ENCODE results near the gene GABRG3. TPM values are rescaled to one million over a fixed set of nuclear protein-coding genes. Genes with fewer than 3 reads are reported as not detected.

Gene GABRG3
- total RNA-seq, 1 donor from 2014 or later: not detected

DNA sequence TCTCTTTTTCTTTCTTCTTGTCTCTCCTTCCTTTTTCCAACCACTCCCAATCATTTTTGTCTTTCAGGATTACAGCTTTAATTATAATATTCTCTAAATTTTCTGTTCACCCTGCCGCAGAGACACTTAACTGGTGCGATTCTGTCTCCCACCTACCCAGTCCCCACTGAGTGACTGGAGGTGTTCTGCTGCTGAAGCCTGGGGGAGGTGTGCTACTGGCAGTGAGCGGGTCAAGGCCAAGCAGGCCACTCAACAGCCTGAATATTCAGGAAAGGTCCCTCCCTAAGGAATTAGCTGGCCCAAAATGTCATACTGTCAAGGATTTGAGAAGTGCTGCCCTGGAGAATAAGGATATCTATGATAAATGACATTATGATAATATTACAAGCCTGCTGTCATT, 126.5 kb downstream of the GABRG3 start:
- TF ChIP-seq, protein P1, sequence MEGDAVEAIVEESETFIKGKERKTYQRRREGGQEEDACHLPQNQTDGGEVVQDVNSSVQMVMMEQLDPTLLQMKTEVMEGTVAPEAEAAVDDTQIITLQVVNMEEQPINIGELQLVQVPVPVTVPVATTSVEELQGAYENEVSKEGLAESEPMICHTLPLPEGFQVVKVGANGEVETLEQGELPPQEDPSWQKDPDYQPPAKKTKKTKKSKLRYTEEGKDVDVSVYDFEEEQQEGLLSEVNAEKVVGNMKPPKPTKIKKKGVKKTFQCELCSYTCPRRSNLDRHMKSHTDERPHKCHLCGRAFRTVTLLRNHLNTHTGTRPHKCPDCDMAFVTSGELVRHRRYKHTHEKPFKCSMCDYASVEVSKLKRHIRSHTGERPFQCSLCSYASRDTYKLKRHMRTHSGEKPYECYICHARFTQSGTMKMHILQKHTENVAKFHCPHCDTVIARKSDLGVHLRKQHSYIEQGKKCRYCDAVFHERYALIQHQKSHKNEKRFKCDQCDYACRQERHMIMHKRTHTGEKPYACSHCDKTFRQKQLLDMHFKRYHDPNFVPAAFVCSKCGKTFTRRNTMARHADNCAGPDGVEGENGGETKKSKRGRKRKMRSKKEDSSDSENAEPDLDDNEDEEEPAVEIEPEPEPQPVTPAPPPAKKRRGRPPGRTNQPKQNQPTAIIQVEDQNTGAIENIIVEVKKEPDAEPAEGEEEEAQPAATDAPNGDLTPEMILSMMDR (IDR thresholded peaks at IDR 0.05; ENCODE audit: insufficient read depth, low read length, severe bottlenecking): no peak
- H3K27me3 ChIP-seq (ENCODE audit: control insufficient read depth, insufficient read depth, low read length): no peaks in the 10 kb centered on the region
- no peak for FAIRE-seq
- no peak overlapping the region for H3K4me3 ChIP-seq (ENCODE audit: low read depth, low read length)
- no peak for DNase-seq (ENCODE audit: low read depth)
- H3K36me3 ChIP-seq (ENCODE audit: control insufficient read depth, insufficient read depth, low read length): no peaks in the 10 kb centered on the region

DNA sequence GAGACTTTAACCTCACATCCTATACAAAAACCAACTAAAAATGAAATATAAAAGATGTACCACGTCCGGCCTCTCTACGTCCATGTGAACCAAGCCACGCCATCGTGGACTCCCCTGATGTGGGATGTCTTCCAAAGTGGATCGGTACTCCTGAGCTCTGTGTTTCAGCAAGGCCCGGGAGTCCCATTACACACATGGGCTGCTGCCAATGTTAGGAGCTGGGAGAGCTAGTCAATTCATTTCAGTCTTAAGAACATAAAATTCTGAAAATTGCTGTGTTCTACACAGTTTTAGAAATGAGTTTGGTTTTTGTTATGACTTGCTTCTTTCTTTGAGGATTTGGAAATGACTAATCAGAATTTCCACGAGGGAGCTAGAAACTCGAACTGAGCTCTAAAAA, 131.0 kb downstream of the GABRG3 start:
- TF ChIP-seq, protein P1 (IDR thresholded peaks at IDR 0.05; ENCODE audit: insufficient read depth, low read length, severe bottlenecking): no peak
- no peaks in the 10 kb centered on the region for H3K27me3 ChIP-seq (ENCODE audit: control insufficient read depth, insufficient read depth, low read length)
- no peaks in the 10 kb centered on the region for H3K36me3 ChIP-seq (ENCODE audit: control insufficient read depth, insufficient read depth, low read length)
- no peak for DNase-seq (ENCODE audit: low read depth)
- no peak for FAIRE-seq
- no peak overlapping the region for H3K4me3 ChIP-seq (ENCODE audit: low read depth, low read length)

DNA sequence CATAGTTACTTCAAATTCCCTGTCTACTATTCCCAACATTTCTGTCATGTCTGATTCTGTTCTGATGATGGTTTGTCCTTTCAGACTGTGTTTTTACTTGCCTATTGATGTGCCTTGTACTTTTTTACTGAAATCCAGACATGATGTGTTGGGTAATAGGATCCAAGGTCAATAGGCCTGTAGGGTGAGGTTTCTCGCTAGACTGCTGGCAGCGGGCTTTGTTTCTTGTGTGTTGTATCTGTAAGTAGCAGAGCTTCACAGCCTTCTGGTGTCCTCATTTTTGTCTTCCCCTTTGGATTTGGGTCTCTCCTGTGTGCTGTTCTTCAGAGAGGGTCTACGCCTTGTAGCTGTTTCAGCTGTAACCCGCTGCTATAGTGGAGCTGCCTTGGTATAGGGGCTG, 140.3 kb downstream of the GABRG3 start:
- no peaks in the 10 kb centered on the region for H3K27me3 ChIP-seq (ENCODE audit: control insufficient read depth, insufficient read depth, low read length)
- FAIRE-seq: no peak
- DNase-seq (ENCODE audit: low read depth): no peak

DNA sequence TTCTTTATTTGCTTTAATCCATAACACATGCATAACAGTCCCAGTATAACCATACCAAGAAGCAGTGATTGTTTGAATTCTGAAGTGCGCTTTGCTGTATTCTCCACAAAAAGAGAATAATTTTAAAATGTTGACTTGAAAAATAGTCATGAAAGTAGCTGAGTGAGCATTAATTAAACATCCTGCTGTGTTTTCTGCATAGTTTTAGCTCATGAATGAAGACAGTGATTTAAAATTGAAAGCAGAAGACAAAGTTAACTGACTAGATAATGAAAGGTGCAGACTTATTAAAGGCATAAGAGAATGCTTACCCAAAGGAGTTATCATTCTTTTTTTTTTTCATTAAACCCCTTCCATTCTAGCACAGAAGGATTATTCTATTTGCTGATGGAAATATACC, 143.5 kb downstream of the GABRG3 start:
- no peaks in the 10 kb centered on the region for H3K36me3 ChIP-seq (ENCODE audit: control insufficient read depth, insufficient read depth, low read length)
- no peak for FAIRE-seq

More for the DNA sequence above, 140.3 kb downstream of the GABRG3 start:
- Histone ChIP-seq H3K36me3 (ENCODE audit: control insufficient read depth, insufficient read depth, low read length) (no peaks in the 10 kb centered on the region), H3K4me3 (ENCODE audit: low read depth, low read length) (no peak overlapping the region)
- TF ChIP-seq, protein P1 (IDR thresholded peaks at IDR 0.05; ENCODE audit: insufficient read depth, low read length, severe bottlenecking): no peak

DNA sequence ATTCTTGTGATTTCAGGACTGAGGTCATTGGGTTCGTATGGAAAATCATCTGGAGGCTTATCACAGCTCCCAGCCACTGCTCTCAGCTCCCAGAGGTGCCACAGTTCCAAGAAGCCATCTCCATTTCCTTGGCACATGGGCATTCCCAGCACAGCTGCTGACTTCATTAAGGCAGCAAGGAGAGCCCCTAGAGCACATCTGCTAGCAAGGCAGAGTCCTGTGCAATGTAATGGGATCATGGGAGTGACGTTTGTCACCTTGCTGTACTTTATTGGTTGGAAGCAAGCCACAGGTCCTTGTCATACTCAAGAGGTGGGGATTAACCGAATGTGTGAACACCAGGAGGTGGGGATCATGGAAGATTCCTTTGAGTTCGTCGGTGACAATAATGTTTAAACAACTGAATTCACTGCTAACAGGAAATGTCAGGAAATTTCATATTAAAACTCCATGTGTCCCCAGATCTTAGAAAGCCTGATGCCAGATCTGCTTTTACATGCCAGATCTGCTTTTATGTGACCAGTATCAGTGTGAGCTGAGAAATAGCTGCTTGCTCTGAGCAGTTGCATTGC, 148.8 kb downstream of the GABRG3 start:
- DNase-seq (ENCODE audit: low read depth) (no peak), FAIRE-seq (no peak)
- H3K27me3 ChIP-seq (ENCODE audit: control insufficient read depth, insufficient read depth, low read length): no peaks in the 10 kb centered on the region
- no peak overlapping the region for H3K4me3 ChIP-seq (ENCODE audit: low read depth, low read length)
- TF ChIP-seq, protein P1 (IDR thresholded peaks at IDR 0.05; ENCODE audit: insufficient read depth, low read length, severe bottlenecking): no peak
- H3K36me3 ChIP-seq (ENCODE audit: control insufficient read depth, insufficient read depth, low read length): no peaks in the 10 kb centered on the region

More for the DNA sequence above, 143.5 kb downstream of the GABRG3 start:
- TF ChIP-seq, protein P1 (IDR thresholded peaks at IDR 0.05; ENCODE audit: insufficient read depth, low read length, severe bottlenecking): no peak
- H3K4me3 ChIP-seq (ENCODE audit: low read depth, low read length): no peak overlapping the region
- no peaks in the 10 kb centered on the region for H3K27me3 ChIP-seq (ENCODE audit: control insufficient read depth, insufficient read depth, low read length)
- DNase-seq (ENCODE audit: low read depth): no peak

DNA sequence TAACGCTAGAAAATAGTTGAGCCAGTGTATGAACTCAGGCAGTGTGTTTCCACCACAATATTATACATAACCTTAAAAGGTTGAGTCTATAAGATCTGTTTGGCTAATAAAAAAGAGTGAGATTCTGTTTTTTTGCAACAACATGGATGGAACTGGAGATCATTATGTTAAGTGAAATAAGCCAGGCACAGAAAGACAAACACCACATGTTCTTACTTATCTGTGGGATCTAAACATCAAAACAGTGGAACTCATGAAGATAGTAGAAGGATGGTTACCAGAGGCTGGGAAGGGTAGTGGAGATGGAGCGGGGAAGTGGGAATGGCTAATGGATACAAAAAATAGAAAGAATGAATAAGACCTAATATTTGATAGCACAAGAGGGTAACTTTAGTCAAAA, 150.7 kb downstream of the GABRG3 start:
- no peaks in the 10 kb centered on the region for H3K36me3 ChIP-seq (ENCODE audit: control insufficient read depth, insufficient read depth, low read length)
- DNase-seq (ENCODE audit: low read depth): no peak
- TF ChIP-seq, protein P1 (IDR thresholded peaks at IDR 0.05; ENCODE audit: insufficient read depth, low read length, severe bottlenecking): no peak
- no peaks in the 10 kb centered on the region for H3K27me3 ChIP-seq (ENCODE audit: control insufficient read depth, insufficient read depth, low read length)
- H3K4me3 ChIP-seq (ENCODE audit: low read depth, low read length): no peak overlapping the region
- no peak for FAIRE-seq
